HEK293 (cell line): Measurements from ENCODE around the gene CD68.

Experiments used
- SETDB1 ChIP-seq: IDR thresholded peaks from one replicate; pipeline ENCODE4 v1.6.1; 2017; ENCODE audit warnings: mild to moderate bottlenecking, low read length, moderate library complexity, mixed read lengths; ENCODE audit not compliant: insufficient read length
- TCF7L2 ChIP-seq: IDR thresholded peaks from 2 replicates; pipeline ENCODE4 v1.6.1; 2011; ENCODE audit warnings: low read depth, mild to moderate bottlenecking, inconsistent platforms, low read length, moderate library complexity, borderline replicate concordance
- ZNF292 ChIP-seq: fragments of 450-650 bp; formaldehyde crosslinking; IDR thresholded peaks from 2 replicates; pipeline ENCODE4 v1.5.1; 2016; ENCODE audit warnings: low read depth, missing biosample characterization, missing genetic modification characterization, borderline replicate concordance
- ZNF335 ChIP-seq: fragments of 450-650 bp; formaldehyde crosslinking; conservative IDR thresholded peaks from 2 replicates; pipeline ENCODE4 v1.5.1; 2016; ENCODE audit warnings: missing biosample characterization, missing genetic modification characterization
- ZNF785 ChIP-seq: fragments of 450-650 bp; formaldehyde crosslinking; IDR thresholded peaks from 2 replicates; pipeline ENCODE4 v1.5.1; 2016; ENCODE audit warnings: missing biosample characterization, missing genetic modification characterization
- TF ChIP-seq, protein P1 (sequence below): fragments of 450-650 bp; formaldehyde crosslinking; IDR thresholded peaks from 2 replicates; pipeline ENCODE4 v1.5.1; 2016; ENCODE audit warnings: missing biosample characterization, missing genetic modification characterization

DNA sequence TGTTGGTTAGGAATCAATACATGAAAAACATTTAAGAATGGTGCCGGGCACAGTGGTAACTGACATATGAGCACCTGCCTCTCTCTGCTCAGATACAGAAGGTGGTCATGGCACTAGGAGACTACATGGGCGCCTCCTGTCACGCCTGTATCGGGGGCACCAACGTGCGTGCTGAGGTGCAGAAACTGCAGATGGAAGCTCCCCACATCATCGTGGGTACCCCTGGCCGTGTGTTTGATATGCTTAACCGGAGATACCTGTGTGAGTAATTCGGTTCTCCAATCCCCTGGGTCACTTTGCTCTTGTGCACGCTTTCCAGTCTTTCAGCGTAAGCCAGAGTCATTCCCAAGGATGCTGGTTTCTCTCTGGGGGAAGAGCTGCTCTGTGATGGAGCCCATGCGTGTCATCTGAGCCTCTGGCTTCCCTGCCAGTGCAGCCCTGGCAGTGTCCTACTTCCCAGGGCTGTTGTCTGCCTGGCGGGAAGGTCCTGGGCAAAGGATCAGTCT lies 3.0 kb upstream of the CD68 start:
- TF ChIP-seq, protein P1, sequence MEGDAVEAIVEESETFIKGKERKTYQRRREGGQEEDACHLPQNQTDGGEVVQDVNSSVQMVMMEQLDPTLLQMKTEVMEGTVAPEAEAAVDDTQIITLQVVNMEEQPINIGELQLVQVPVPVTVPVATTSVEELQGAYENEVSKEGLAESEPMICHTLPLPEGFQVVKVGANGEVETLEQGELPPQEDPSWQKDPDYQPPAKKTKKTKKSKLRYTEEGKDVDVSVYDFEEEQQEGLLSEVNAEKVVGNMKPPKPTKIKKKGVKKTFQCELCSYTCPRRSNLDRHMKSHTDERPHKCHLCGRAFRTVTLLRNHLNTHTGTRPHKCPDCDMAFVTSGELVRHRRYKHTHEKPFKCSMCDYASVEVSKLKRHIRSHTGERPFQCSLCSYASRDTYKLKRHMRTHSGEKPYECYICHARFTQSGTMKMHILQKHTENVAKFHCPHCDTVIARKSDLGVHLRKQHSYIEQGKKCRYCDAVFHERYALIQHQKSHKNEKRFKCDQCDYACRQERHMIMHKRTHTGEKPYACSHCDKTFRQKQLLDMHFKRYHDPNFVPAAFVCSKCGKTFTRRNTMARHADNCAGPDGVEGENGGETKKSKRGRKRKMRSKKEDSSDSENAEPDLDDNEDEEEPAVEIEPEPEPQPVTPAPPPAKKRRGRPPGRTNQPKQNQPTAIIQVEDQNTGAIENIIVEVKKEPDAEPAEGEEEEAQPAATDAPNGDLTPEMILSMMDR: no peak
- TF ChIP-seq TCF7L2 (no peak), ZNF292 (tag by site-specific recombination) (no peak), ZNF785 (tag by site-specific recombination) (no peak), ZNF335 (tag by site-specific recombination) (no peak), SETDB1 (no peak)
